T47D (cell line): Measurements from ENCODE around the gene MYZAP.

Source experiments
- DNase-seq, 2 experiments: peaks; one replicate each; pipeline versions ENCODE4 v3.0.0 to v3.0.0-alpha.2; 2011 to 2012; ENCODE audit warnings: low read depth in 1 of 2, low spot score in 1 of 2
- JUND ChIP-seq: IDR thresholded peaks from 2 replicates; pipeline ENCODE4 v1.6.1; 2012; ENCODE audit warnings: low read depth
- in situ Hi-C: cut with HindIII; loops from 2 replicates; pipeline ENCODE4 v1.10.0; 2016; ENCODE audit warnings: low sequenced_read_pairs, low pct_unique_long_range_greater_than_20kb

Gene MYZAP

GRCh38 chr15:57554063-57554811 lies 37.5 kb upstream of the MYZAP start:
- no peak for TF ChIP-seq JUND
- no peak for DNase-seq
- in situ Hi-C loops: no loop called here

- DNase-seq: no peak
- in situ Hi-C loops: no loop called here
Measured at GRCh38 chr15:57554812-57555179, 36.9 kb upstream of the MYZAP start.

GRCh38 chr15:57555270-57555669 lies 36.4 kb upstream of the MYZAP start:
- no peak for TF ChIP-seq JUND
- in situ Hi-C loops: no loop called here
- no peak for DNase-seq

More at GRCh38 chr15:57554812-57555179, 36.9 kb upstream of the MYZAP start:
- TF ChIP-seq JUND: no peak

- no peak for DNase-seq
- TF ChIP-seq JUND: no peak
- in situ Hi-C loops: no loop called here
Measured at GRCh38 chr15:57556040-57556439, 35.7 kb upstream of the MYZAP start.

GRCh38 chr15:57557267-57557666 lies 34.4 kb upstream of the MYZAP start:
- in situ Hi-C loops: no loop called here
- TF ChIP-seq JUND: no peak
- DNase-seq: no peak

- no peak for TF ChIP-seq JUND
- in situ Hi-C loops: no loop called here
- DNase-seq: no peak
Measured at GRCh38 chr15:57557810-57558209, 33.9 kb upstream of the MYZAP start.

GRCh38 chr15:57559875-57560274 lies 31.8 kb upstream of the MYZAP start:
- in situ Hi-C loops: no loop called here
- no peak for TF ChIP-seq JUND
- peak; percentile 30 to 77 for DNase-seq

- no peak for TF ChIP-seq JUND
- DNase-seq: peak; percentile 20 to 81
- in situ Hi-C loops: no loop called here
Measured at GRCh38 chr15:57561041-57561711, 30.5 kb upstream of the MYZAP start.

GRCh38 chr15:57562196-57562769 lies 29.4 kb upstream of the MYZAP start:
- no peak for DNase-seq
- in situ Hi-C loops: no loop called here
- no peak for TF ChIP-seq JUND

- no peak for TF ChIP-seq JUND
- in situ Hi-C loops: no loop called here
- DNase-seq: no peak
Measured at GRCh38 chr15:57563416-57563815, 28.3 kb upstream of the MYZAP start.

GRCh38 chr15:57565311-57565710 lies 26.4 kb upstream of the MYZAP start:
- in situ Hi-C loops: no loop called here
- DNase-seq: no peak
- no peak for TF ChIP-seq JUND

- TF ChIP-seq JUND: no peak
- no peak for DNase-seq
- in situ Hi-C loops: no loop called here
Measured at GRCh38 chr15:57566834-57567233, 24.9 kb upstream of the MYZAP start.

GRCh38 chr15:57567891-57568290 lies 23.8 kb upstream of the MYZAP start:
- in situ Hi-C loops: no loop called here

More at GRCh38 chr15:57567891-57568290, 23.8 kb upstream of the MYZAP start:
- TF ChIP-seq JUND: no peak
- no peak for DNase-seq
